ENCODE results near the gene IL23R. TPM values are rescaled to one million over a fixed set of nuclear protein-coding genes. Genes with fewer than 3 reads are reported as not detected.

Gene IL23R
- total RNA-seq, 1 donor from 2014 or later = 0.14 TPM

DNA sequence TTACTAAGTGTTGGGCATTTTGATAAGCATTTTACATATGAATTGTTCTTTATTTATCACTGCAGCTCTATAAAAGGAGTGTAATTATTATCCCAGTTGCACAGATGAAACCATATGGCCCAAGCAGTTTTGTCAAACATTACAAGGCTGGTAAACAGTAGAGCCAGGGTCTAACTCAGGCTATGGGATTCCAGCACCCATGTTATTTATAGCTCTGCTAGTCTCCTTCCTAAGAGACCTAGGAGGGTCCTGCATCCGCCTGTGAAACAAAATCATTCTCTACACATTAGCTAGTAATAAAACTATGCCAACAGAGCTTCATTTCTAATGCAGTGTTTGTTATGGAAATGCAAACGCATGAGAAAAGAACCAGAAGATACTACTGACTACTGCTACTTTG lies 58.6 kb downstream of the IL23R start:
- DNase-seq (ENCODE audit: extremely low spot score, unreplicated experiment) = no peak
- Mint-ChIP-seq H3K4me1 (ENCODE audit: unreplicated experiment) (no peaks in the 10 kb centered on the region), H3K9me3 (no peaks in the 10 kb centered on the region), H3K4me3 (no peak overlapping the region), H3K27me3 (peaks cover 5% of the 10 kb centered on the region), H3K27ac (no peak overlapping the region), H3K36me3 (no peaks in the 10 kb centered on the region)
- TF ChIP-seq, protein P1, sequence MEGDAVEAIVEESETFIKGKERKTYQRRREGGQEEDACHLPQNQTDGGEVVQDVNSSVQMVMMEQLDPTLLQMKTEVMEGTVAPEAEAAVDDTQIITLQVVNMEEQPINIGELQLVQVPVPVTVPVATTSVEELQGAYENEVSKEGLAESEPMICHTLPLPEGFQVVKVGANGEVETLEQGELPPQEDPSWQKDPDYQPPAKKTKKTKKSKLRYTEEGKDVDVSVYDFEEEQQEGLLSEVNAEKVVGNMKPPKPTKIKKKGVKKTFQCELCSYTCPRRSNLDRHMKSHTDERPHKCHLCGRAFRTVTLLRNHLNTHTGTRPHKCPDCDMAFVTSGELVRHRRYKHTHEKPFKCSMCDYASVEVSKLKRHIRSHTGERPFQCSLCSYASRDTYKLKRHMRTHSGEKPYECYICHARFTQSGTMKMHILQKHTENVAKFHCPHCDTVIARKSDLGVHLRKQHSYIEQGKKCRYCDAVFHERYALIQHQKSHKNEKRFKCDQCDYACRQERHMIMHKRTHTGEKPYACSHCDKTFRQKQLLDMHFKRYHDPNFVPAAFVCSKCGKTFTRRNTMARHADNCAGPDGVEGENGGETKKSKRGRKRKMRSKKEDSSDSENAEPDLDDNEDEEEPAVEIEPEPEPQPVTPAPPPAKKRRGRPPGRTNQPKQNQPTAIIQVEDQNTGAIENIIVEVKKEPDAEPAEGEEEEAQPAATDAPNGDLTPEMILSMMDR (conservative IDR thresholded peaks at IDR 0.05) = no peak

- H3K27me3 Mint-ChIP-seq = peaks cover 5% of the 10 kb centered on the region
- TF ChIP-seq, protein P1 (conservative IDR thresholded peaks at IDR 0.05) = no peak
- no peaks in the 10 kb centered on the region for H3K9me3 Mint-ChIP-seq
- DNase-seq (ENCODE audit: extremely low spot score, unreplicated experiment) = no peak
- no peaks in the 10 kb centered on the region for H3K4me1 Mint-ChIP-seq (ENCODE audit: unreplicated experiment)
- no peaks in the 10 kb centered on the region for H3K36me3 Mint-ChIP-seq
- no peak overlapping the region for H3K27ac Mint-ChIP-seq
- no peak overlapping the region for H3K4me3 Mint-ChIP-seq
Measured at GRCh38 chr1:67226688-67227087, 60.4 kb downstream of the IL23R start.

DNA sequence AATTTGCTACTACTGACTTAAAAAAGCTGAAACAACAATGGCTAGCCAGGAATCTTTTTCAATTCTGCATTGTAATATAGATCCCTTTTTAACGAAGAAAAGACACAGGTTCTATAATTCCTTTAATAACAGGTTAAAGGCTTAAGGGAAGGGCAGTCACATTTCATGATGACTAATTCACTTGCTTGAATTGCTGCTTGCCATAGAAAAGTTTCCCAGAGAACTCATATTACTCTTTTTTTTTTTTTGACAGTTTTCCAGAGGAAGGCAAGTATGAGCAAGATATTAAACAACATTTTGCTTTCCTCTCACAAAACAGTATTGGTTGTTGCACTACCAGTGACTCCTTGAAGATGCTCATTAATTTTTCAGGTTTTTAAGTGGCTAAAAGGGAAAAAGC lies 60.9 kb downstream of the IL23R start:
- TF ChIP-seq, protein P1 (conservative IDR thresholded peaks at IDR 0.05) = no peak
- Mint-ChIP-seq H3K9me3 (no peaks in the 10 kb centered on the region), H3K36me3 (no peaks in the 10 kb centered on the region), H3K4me3 (no peak overlapping the region), H3K27me3 (peaks cover 5% of the 10 kb centered on the region), H3K4me1 (ENCODE audit: unreplicated experiment) (no peaks in the 10 kb centered on the region), H3K27ac (no peak overlapping the region)
- DNase-seq (ENCODE audit: extremely low spot score, unreplicated experiment) = no peak

GRCh38 chr1:67228791-67229190 lies 62.5 kb downstream of the IL23R start:
- no peak overlapping the region for H3K27ac Mint-ChIP-seq
- H3K27me3 Mint-ChIP-seq = peaks cover 5% of the 10 kb centered on the region
- H3K36me3 Mint-ChIP-seq = no peaks in the 10 kb centered on the region
- H3K9me3 Mint-ChIP-seq = no peaks in the 10 kb centered on the region
- TF ChIP-seq, protein P1 (conservative IDR thresholded peaks at IDR 0.05) = no peak
- DNase-seq (ENCODE audit: extremely low spot score, unreplicated experiment) = no peak
- no peaks in the 10 kb centered on the region for H3K4me1 Mint-ChIP-seq (ENCODE audit: unreplicated experiment)
- H3K4me3 Mint-ChIP-seq = no peak overlapping the region

DNA sequence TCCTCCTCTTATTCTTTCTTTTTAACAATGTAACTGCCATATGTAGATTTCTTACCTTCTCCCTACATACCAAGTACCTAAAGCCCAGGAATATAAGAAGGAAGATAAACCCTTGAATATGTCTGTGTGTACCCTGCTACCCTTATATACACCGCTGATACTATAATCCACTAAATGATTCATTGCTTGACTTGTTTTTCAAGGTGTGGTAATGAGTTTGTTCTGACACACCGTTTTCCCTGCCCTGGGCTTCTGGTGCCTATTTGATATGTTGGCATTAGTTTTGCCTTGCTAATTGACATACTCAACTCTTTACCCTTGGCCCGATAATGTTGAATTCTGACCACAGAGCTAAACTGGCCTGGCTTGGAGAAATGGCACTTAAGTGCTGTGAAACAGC lies 64.3 kb downstream of the IL23R start:
- no peaks in the 10 kb centered on the region for H3K36me3 Mint-ChIP-seq
- H3K4me3 Mint-ChIP-seq = no peak overlapping the region
- H3K9me3 Mint-ChIP-seq = no peaks in the 10 kb centered on the region

More for the DNA sequence above, 64.3 kb downstream of the IL23R start:
- Mint-ChIP-seq H3K4me1 (ENCODE audit: unreplicated experiment) (no peaks in the 10 kb centered on the region), H3K27ac (no peak overlapping the region), H3K27me3 (peaks cover 5% of the 10 kb centered on the region)
- DNase-seq (ENCODE audit: extremely low spot score, unreplicated experiment) = no peak
- TF ChIP-seq, protein P1 (conservative IDR thresholded peaks at IDR 0.05) = no peak
